ENCODE data around the gene PRND. TPM values are rescaled to one million over a fixed set of nuclear protein-coding genes. Genes with fewer than 3 reads are reported as not detected.

Gene PRND
- total and polyA plus RNA-seq, 2 donors (not counting 1 experiment from before 2014, with no cell fraction given): 0.03 TPM; not detected in 1

DNA sequence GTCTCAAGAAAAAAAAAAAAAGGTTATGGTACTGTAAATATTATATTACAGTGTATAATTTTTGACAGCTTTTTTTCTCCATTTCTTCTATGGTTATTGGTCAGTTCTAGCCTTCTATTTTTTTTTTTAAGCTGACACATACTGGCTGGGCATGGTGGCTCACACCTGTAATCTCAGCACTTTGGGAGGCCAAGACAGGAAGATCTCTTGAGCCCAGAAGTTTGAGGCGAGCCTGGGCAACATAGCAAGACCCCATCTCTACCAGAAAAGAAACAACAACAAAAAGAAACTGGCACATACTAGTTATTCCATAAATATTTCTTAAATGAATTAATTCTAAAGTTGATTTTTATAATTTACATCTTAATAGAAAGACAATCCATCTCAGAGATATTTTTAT lies 27.6 kb upstream of the PRND start:
- Mint-ChIP-seq H3K4me3 (no peak overlapping the region), H3K27ac (no peak overlapping the region), H3K9me3 (ENCODE audit: insufficient read depth) (no peaks in the 10 kb centered on the region), H3K27me3 (no peaks in the 10 kb centered on the region), H3K4me1 (peaks cover 41% of the 10 kb centered on the region)
- H3K27ac ChIP-seq (ENCODE audit: low read length in 2 of 2): no peak overlapping the region
- TF ChIP-seq EZH2 (IDR thresholded peaks at IDR 0.05; ENCODE audit: borderline replicate concordance, insufficient read depth, low read depth, low read length, poor library complexity, severe bottlenecking): no peak
- TF ChIP-seq, protein P1, sequence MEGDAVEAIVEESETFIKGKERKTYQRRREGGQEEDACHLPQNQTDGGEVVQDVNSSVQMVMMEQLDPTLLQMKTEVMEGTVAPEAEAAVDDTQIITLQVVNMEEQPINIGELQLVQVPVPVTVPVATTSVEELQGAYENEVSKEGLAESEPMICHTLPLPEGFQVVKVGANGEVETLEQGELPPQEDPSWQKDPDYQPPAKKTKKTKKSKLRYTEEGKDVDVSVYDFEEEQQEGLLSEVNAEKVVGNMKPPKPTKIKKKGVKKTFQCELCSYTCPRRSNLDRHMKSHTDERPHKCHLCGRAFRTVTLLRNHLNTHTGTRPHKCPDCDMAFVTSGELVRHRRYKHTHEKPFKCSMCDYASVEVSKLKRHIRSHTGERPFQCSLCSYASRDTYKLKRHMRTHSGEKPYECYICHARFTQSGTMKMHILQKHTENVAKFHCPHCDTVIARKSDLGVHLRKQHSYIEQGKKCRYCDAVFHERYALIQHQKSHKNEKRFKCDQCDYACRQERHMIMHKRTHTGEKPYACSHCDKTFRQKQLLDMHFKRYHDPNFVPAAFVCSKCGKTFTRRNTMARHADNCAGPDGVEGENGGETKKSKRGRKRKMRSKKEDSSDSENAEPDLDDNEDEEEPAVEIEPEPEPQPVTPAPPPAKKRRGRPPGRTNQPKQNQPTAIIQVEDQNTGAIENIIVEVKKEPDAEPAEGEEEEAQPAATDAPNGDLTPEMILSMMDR (IDR thresholded peaks at IDR 0.05): no peak
- H3K4me2 ChIP-seq (replicated peaks; ENCODE audit: low read depth, low read length, poor library complexity, severe bottlenecking): no peak overlapping the region
- H3K9ac ChIP-seq (ENCODE audit: low read length): no peak overlapping the region
- WGBS (ENCODE audit: insufficient coverage): 100% methylated on average over 1 of the region's 1 CpG
- H3K79me2 ChIP-seq (ENCODE audit: control insufficient read depth, insufficient read depth, low read length): peaks cover 34% of the 10 kb centered on the region
- no peak overlapping the region for H2AFZ ChIP-seq (ENCODE audit: insufficient read depth, low read depth, low read length, poor library complexity, severe bottlenecking)
- H3K9me3 ChIP-seq (ENCODE audit: control extremely low read depth in 1 of 3, control insufficient read depth in 2 of 3, insufficient read depth in 1 of 3, low read length in 2 of 3): no peaks in the 10 kb centered on the region
- DNase-seq (no peak), ATAC-seq (ENCODE audit: low read depth) (no peak)
- H4K20me1 ChIP-seq (ENCODE audit: control insufficient read depth, insufficient read depth, low read length, poor library complexity, severe bottlenecking): peaks cover 22% of the 10 kb centered on the region
- intact Hi-C loops (cut with micrococcal nuclease): no loop called here
- ChIA-PET POLR2A (no interaction called here), CTCF (no interaction called here)
- peaks cover 0 to 8% of the 10 kb centered on the region in 2 donors for H3K4me1 ChIP-seq (ENCODE audit: control insufficient read depth in 2 of 2, insufficient read depth in 2 of 2, low read length in 2 of 2)
- H3K36me3 ChIP-seq (replicated peaks in 1 of 2; ENCODE audit: control extremely low read depth in 1 of 2, control insufficient read depth in 1 of 2, extremely low read depth in 1 of 2, insufficient read depth in 2 of 2, low read length in 1 of 2): peaks cover 0 to 11% of the 10 kb centered on the region in 2 experiments
- no peaks in the 10 kb centered on the region for H3K27me3 ChIP-seq (replicated peaks in 1 of 4; ENCODE audit: control extremely low read depth in 1 of 4, control insufficient read depth in 3 of 4, insufficient read depth in 4 of 4, low read length in 3 of 4)
- H3K4me3 ChIP-seq (ENCODE audit: control extremely low read depth in 1 of 5, extremely low read depth in 1 of 5, insufficient read depth in 1 of 5, low read depth in 2 of 5, low read length in 4 of 5): no peak overlapping the region

DNA sequence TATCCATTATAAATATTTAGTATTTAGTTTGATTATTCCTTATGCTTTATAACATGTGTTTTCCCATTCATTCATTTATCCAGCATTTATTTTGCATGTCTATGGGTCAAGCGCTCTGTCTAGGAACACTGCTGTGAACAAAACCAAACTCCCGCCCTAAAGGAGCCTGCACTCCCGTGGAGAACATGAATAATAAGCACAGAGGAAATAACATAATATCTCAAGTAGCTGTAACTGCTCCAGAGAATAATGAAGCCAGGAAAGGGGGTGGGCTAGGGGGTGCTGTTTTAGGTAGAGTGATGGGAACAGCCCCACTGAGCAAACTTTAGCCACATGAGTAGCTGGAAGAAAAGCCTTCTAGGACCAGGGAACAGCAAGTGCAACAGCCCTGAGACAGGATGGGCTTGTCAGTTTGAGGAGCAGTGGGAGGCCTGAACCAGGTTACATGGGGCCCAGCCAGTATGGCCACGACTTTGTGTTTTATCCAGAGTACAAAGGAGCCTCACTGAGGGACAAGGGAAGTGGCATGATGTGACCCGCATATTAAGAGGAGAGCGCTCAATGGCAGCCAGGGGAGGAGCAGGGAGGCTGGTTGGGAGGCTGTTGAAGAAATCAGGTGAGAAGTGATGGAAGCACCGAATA lies 24.4 kb upstream of the PRND start:
- peaks cover 0 to 8% of the 10 kb centered on the region in 2 donors for H3K4me1 ChIP-seq (ENCODE audit: control insufficient read depth in 2 of 2, insufficient read depth in 2 of 2, low read length in 2 of 2)
- 100% methylated on average over 4 of the region's 7 CpGs for WGBS (ENCODE audit: insufficient coverage)
- no peak for TF ChIP-seq EZH2 (IDR thresholded peaks at IDR 0.05; ENCODE audit: borderline replicate concordance, insufficient read depth, low read depth, low read length, poor library complexity, severe bottlenecking)
- TF ChIP-seq, protein P1 (IDR thresholded peaks at IDR 0.05): no peak
- Mint-ChIP-seq H3K4me3 (no peak overlapping the region), H3K27ac (peak overlapping the region; percentile 33), H3K27me3 (no peaks in the 10 kb centered on the region), H3K4me1 (peaks cover 24% of the 10 kb centered on the region), H3K9me3 (ENCODE audit: insufficient read depth) (no peaks in the 10 kb centered on the region)
- peaks cover 14% of the 10 kb centered on the region for H4K20me1 ChIP-seq (ENCODE audit: control insufficient read depth, insufficient read depth, low read length, poor library complexity, severe bottlenecking)
- no peak overlapping the region for H3K4me3 ChIP-seq (ENCODE audit: control extremely low read depth in 1 of 5, extremely low read depth in 1 of 5, insufficient read depth in 1 of 5, low read depth in 2 of 5, low read length in 4 of 5)
- H3K27me3 ChIP-seq (replicated peaks in 1 of 4; ENCODE audit: control extremely low read depth in 1 of 4, control insufficient read depth in 3 of 4, insufficient read depth in 4 of 4, low read length in 3 of 4): no peaks in the 10 kb centered on the region
- no peak overlapping the region for H3K27ac ChIP-seq (ENCODE audit: low read length in 2 of 2)
- DNase-seq (no peak), ATAC-seq (ENCODE audit: low read depth) (no peak)
- ChIA-PET POLR2A (no interaction called here), CTCF (interaction anchor here (1.2 to 2.2 kb wide), 2 partner anchors 44 to 85 kb away, joined by 4 to 8 read pairs; no protein-coding TSS in a partner anchor)
- peaks cover 28% of the 10 kb centered on the region for H3K79me2 ChIP-seq (ENCODE audit: control insufficient read depth, insufficient read depth, low read length)
- H3K9ac ChIP-seq (ENCODE audit: low read length): no peak overlapping the region
- H3K36me3 ChIP-seq (replicated peaks in 1 of 2; ENCODE audit: control extremely low read depth in 1 of 2, control insufficient read depth in 1 of 2, extremely low read depth in 1 of 2, insufficient read depth in 2 of 2, low read length in 1 of 2): peaks cover 1 to 26% of the 10 kb centered on the region in 2 experiments
- no peak overlapping the region for H3K4me2 ChIP-seq (replicated peaks; ENCODE audit: low read depth, low read length, poor library complexity, severe bottlenecking)
- H3K9me3 ChIP-seq (ENCODE audit: control extremely low read depth in 1 of 3, control insufficient read depth in 2 of 3, insufficient read depth in 1 of 3, low read length in 2 of 3): no peaks in the 10 kb centered on the region
- intact Hi-C loops (cut with micrococcal nuclease): no loop called here
- H2AFZ ChIP-seq (ENCODE audit: insufficient read depth, low read depth, low read length, poor library complexity, severe bottlenecking): no peak overlapping the region
